ENCODE measurements around the gene LY6G5B.

Gene LY6G5B

DNA sequence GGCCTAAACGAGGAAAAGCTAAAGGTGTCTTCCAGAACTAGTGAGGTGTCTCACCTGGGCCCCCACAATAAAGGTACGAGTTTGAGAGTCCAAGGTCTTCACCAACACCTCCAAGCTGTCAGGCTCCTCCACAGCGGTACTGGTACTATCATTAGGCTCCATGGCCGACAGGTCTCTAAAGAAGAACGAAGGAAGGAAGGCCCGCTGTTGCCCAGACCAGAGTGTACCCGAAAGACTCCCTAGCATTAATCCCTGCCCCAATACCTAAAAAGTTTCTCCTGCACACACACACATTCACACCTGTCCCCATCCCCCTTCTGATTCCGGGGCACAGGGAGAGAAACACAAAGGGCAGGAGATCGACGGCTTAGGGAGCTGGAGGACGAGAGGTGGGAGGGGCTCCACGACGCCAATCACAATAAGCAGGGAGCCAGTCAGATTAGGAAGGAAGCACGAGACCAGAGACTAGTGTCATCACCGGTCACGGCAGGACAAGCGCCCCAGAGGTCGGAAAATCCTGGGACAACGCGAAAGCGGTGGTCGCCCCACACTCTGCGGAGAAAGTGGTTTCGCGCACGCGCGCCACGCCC is 18.1 kb upstream of the LY6G5B start:
- peak; percentile 81 for DNase-seq (ENCODE audit: low read depth)
- peak overlapping the region; percentile 75 for H3K4me3 ChIP-seq (replicated peaks; ENCODE audit: low read depth, low read length)
- TF ChIP-seq, protein P1, sequence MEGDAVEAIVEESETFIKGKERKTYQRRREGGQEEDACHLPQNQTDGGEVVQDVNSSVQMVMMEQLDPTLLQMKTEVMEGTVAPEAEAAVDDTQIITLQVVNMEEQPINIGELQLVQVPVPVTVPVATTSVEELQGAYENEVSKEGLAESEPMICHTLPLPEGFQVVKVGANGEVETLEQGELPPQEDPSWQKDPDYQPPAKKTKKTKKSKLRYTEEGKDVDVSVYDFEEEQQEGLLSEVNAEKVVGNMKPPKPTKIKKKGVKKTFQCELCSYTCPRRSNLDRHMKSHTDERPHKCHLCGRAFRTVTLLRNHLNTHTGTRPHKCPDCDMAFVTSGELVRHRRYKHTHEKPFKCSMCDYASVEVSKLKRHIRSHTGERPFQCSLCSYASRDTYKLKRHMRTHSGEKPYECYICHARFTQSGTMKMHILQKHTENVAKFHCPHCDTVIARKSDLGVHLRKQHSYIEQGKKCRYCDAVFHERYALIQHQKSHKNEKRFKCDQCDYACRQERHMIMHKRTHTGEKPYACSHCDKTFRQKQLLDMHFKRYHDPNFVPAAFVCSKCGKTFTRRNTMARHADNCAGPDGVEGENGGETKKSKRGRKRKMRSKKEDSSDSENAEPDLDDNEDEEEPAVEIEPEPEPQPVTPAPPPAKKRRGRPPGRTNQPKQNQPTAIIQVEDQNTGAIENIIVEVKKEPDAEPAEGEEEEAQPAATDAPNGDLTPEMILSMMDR (IDR thresholded peaks at IDR 0.05; ENCODE audit: low read length, missing control alignments) = no peak

DNA sequence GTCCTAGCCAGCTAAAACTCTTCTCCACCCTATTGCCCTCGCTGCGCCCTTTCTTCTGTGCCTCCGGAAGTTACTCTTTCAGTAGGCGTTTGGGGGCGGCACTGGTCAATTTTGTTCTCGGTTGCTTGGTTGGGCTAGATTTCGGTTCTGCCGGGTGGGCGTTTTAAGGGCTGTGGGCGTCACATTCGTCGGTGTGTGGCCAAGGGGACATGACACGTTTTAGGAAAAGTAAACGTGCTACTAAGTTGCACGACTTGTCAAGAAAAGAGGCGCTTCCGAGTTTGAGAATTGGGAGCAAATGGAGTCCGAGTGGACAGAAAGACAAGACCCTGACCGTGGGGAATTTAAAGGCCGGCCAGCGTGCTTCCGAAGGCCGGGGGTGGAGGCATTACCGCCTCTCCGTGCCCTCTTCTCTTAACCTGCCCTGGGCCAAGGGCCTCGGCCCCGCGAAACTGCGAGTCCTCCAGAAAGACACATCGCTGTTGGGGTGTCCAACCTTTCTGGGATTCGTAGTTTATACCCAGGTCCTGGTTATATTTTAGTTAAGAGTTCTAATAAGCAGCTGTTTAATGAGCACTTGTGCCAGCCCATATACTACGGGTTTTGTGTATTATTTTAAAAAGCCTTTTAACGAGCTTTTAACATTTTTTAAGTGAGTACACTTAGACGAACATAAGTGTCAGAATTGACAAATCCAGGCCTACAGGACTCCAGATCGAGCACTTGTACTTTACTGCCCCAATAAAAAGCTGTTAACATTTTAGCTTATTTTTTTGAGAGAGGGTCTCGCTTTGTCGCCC is 16.7 kb upstream of the LY6G5B start:
- no peak for DNase-seq (ENCODE audit: low read depth)

DNA sequence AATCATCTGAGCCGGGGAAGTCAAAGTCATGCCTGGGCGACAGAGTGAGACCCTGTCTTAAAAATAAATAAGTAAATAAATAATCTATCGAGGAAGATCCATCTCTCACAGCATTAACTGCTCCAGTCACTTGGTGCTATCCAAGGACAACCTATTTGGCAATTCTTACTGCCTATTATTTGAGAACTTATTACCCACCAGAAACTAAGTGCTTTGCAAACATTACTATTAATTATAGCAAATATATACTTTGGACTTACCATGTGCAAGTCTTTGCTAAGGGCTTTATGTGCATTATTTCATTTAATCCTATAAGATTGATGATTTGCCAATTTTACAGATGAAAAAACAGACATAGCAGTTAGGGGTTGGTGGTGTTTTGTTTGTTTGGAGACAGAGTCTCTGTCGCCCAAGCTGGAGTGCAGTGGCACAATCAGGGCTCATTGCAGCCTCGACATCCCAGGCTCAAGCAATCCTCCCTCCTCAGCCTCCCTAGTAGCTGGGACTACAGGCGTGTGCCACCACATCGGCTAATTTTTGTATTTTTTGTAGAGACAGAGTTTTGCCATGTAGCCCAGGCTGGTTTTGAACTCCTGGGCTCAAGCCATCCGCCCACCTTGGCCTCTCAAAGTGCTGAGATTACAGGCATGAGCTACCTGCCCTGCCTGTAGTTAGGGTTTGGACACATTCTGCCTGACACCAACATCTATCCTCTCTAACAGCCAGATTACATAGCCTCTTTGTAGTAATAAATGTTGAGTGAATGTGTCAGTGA is 15.0 kb upstream of the LY6G5B start:
- TF ChIP-seq, protein P1 (IDR thresholded peaks at IDR 0.05; ENCODE audit: low read length, missing control alignments) = no peak
- DNase-seq (ENCODE audit: low read depth) = no peak
- no peak overlapping the region for H3K4me3 ChIP-seq (replicated peaks; ENCODE audit: low read depth, low read length)

More for the DNA sequence above, 16.7 kb upstream of the LY6G5B start:
- TF ChIP-seq, protein P1 (IDR thresholded peaks at IDR 0.05; ENCODE audit: low read length, missing control alignments) = no peak
- peak overlapping the region; percentile 75 for H3K4me3 ChIP-seq (replicated peaks; ENCODE audit: low read depth, low read length)

DNA sequence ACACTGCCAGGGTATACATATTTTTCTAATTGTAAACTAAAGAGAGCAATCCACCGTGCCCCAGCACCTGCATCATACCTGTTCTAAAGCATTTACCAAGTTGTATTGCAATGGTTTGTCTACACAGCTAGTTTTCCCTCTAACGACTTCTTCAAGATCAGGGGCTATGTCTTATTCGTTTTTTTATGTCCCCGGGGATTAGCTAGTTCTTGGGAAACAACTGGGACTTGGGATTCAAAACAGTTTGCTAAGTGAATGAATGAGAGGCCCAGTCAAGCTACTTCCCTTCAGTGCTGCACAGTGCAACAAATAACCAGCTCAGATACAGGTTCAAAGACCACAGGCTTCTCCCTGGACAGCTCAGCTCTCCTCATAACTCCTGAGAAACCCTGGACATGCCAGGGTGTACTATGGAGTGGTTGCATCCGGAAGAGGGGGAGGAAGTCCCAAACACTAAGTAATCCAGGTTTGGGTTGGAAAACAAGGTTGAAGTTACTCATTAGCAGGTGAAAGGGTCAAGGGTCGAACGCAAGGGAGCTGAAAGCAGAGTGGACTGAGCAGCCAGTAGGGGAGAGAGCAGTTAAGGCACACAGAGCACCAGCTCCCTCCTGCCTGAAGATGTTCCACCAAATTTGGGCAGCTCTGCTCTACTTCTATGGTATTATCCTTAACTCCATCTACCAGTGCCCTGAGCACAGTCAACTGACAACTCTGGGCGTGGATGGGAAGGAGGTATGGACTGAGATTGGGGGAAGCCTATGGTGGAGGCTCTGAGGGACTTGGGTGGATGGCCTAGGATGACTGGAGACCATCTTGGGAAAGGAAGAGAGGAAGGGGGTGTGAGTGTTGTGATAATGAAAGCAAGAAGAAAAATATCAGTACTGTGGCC is 14.2 kb upstream of the LY6G5B start, which contains the start of gene APOM:
APOM (plus strand) TSS at position 546 of the 889 bp plus-strand sequence; CDS start at position 619, 73 bp downstream.
- no peak within 1 kb of the TSS for H3K4me3 ChIP-seq (replicated peaks; ENCODE audit: low read depth, low read length)

DNA sequence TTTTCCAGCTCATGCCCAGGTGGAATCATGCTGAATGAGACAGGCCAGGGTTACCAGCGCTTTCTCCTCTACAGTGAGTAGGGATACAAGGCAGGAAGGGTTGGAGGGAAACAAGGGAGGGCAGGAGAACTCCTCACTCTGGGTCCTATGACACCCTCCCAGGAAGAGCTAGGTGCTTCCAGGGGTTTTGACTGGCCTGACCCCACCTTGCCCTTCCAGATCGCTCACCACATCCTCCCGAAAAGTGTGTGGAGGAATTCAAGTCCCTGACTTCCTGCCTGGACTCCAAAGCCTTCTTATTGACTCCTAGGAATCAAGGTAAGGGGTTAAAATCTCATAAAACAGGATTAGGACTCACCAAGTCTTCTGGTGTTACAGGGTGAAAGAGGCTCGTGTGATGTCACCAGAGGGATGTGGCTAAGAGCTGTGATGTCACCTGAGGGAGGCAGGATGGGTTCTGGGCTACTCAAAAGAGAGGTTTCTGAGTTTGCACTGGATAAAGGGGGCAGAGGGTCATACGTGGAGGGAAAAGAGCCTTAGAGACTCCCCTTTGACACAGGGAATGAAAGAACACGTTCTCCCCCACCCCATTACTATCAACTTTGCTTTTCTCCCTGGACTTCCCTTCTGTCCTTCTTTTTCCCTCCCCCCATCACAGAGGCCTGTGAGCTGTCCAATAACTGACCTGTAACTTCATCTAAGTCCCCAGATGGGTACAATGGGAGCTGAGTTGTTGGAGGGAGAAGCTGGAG is 12.2 kb upstream of the LY6G5B start:
- DNase-seq (ENCODE audit: low read depth) = no peak
- TF ChIP-seq, protein P1 (IDR thresholded peaks at IDR 0.05; ENCODE audit: low read length, missing control alignments) = no peak
- H3K4me3 ChIP-seq (replicated peaks; ENCODE audit: low read depth, low read length) = no peak overlapping the region

More for the DNA sequence above, 14.2 kb upstream of the LY6G5B start, which contains the start of gene APOM:
- TF ChIP-seq, protein P1 (IDR thresholded peaks at IDR 0.05; ENCODE audit: low read length, missing control alignments) = no peak
- DNase-seq (ENCODE audit: low read depth) = no peak
